RWPE2 (cell line): ENCODE results near the gene FBN3.

ENCODE experiments used
- ATAC-seq: fragments of 200-7000 bp; cut with Tn5 transposase; 3 replicates; pipeline ENCODE4 v1.9.1; 2021; ENCODE audit warnings: low read depth
- DNase-seq: peaks from one replicate; pipeline ENCODE4 v3.0.0-alpha.2; 2020; ENCODE audit warnings: low spot score
- H3K27ac ChIP-seq: fragments of 450-650 bp; 2 replicates; pipeline ENCODE4 v1.5.1; 2017; ENCODE audit warnings: mild to moderate bottlenecking; ENCODE audit not compliant: poor library complexity, severe bottlenecking
- H3K27me3 ChIP-seq: fragments of 250-450 bp; sonication (Bioruptor Pico); 2 replicates; pipeline ENCODE4 v1.5.1; 2021; ENCODE audit warnings: mild to moderate bottlenecking, moderate library complexity; ENCODE audit not compliant: insufficient read depth, poor library complexity, severe bottlenecking
- H3K36me3 ChIP-seq: fragments of 250-450 bp; sonication (Bioruptor Pico); 2 replicates; pipeline ENCODE4 v1.5.1; 2020; ENCODE audit warnings: low read depth, mild to moderate bottlenecking, moderate library complexity
- H3K4me1 ChIP-seq: fragments of 250-450 bp; sonication (Bioruptor Pico); 2 replicates; pipeline ENCODE4 v1.5.1; 2021; ENCODE audit warnings: mild to moderate bottlenecking, moderate library complexity; ENCODE audit not compliant: insufficient read depth, poor library complexity, severe bottlenecking
- H3K4me3 ChIP-seq: fragments of 250-450 bp; sonication (Bioruptor Pico); 2 replicates; pipeline ENCODE4 v1.5.1; 2021; ENCODE audit warnings: mild to moderate bottlenecking, moderate library complexity; ENCODE audit not compliant: severe bottlenecking
- H3K9me3 ChIP-seq: fragments of 250-450 bp; sonication (Bioruptor Pico); 2 replicates; pipeline ENCODE4 v1.5.1; 2021; ENCODE audit warnings: mild to moderate bottlenecking, moderate library complexity; ENCODE audit not compliant: severe bottlenecking
- CTCF ChIP-seq: fragments of 450-650 bp; IDR thresholded peaks from one replicate; pipeline ENCODE4 v1.5.1; 2017; ENCODE audit warnings: mild to moderate bottlenecking, moderate library complexity; ENCODE audit not compliant: poor library complexity, severe bottlenecking

FBN3 gene

GRCh38 chr19:8185343-8186068 is 36.1 kb upstream of the FBN3 start:
- no peaks in the 10 kb centered on the region for H3K27me3 ChIP-seq
- H3K4me1 ChIP-seq = no peaks in the 10 kb centered on the region
- DNase-seq (no peak), ATAC-seq (no peak)
- no peak for TF ChIP-seq CTCF
- no peaks in the 10 kb centered on the region for H3K9me3 ChIP-seq
- H3K27ac ChIP-seq = no peak overlapping the region
- H3K4me3 ChIP-seq = no peak overlapping the region
- no peaks in the 10 kb centered on the region for H3K36me3 ChIP-seq

GRCh38 chr19:8184274-8184673 is 34.9 kb upstream of the FBN3 start:
- no peaks in the 10 kb centered on the region for H3K27me3 ChIP-seq
- H3K9me3 ChIP-seq = no peaks in the 10 kb centered on the region
- DNase-seq (no peak), ATAC-seq (no peak)
- H3K36me3 ChIP-seq = no peaks in the 10 kb centered on the region
- no peak for TF ChIP-seq CTCF
- H3K4me1 ChIP-seq = no peaks in the 10 kb centered on the region
- H3K27ac ChIP-seq = no peak overlapping the region
- H3K4me3 ChIP-seq = no peak overlapping the region

GRCh38 chr19:8180018-8180417 is 30.6 kb upstream of the FBN3 start:
- no peak for TF ChIP-seq CTCF
- Histone ChIP-seq H3K27me3 (no peaks in the 10 kb centered on the region), H3K9me3 (no peaks in the 10 kb centered on the region), H3K36me3 (no peaks in the 10 kb centered on the region), H3K4me1 (peaks cover 3% of the 10 kb centered on the region), H3K4me3 (no peak overlapping the region), H3K27ac (no peak overlapping the region)
- DNase-seq = no peak
- no peak for ATAC-seq

- no peak for TF ChIP-seq CTCF
- no peak overlapping the region for H3K4me3 ChIP-seq
- peak overlapping the region; percentile 45 for H3K27ac ChIP-seq
- no peaks in the 10 kb centered on the region for H3K9me3 ChIP-seq
- no peaks in the 10 kb centered on the region for H3K36me3 ChIP-seq
- peaks cover 9% of the 10 kb centered on the region for H3K4me1 ChIP-seq
- DNase-seq = peak; percentile 63
- peak; percentile 95 for ATAC-seq
- no peaks in the 10 kb centered on the region for H3K27me3 ChIP-seq
Measured at GRCh38 chr19:8174706-8175105, 25.3 kb upstream of the FBN3 start.

GRCh38 chr19:8168537-8168936 is 19.1 kb upstream of the FBN3 start:
- Histone ChIP-seq H3K9me3 (no peaks in the 10 kb centered on the region), H3K27me3 (no peaks in the 10 kb centered on the region)
- no peak for ATAC-seq

More at GRCh38 chr19:8168537-8168936, 19.1 kb upstream of the FBN3 start:
- no peak for DNase-seq
- peaks cover 2% of the 10 kb centered on the region for H3K4me1 ChIP-seq
- no peak overlapping the region for H3K27ac ChIP-seq
- H3K4me3 ChIP-seq = no peak overlapping the region
- no peak for TF ChIP-seq CTCF
- H3K36me3 ChIP-seq = no peaks in the 10 kb centered on the region
